Measurements from ENCODE around the gene HAPSTR1. TPM values are rescaled to one million over a fixed set of nuclear protein-coding genes. Genes with fewer than 3 reads are reported as not detected.

HAPSTR1 gene
- total RNA-seq, 2 donors from 2014 or later: 50.2 to 57.0 TPM

DNA sequence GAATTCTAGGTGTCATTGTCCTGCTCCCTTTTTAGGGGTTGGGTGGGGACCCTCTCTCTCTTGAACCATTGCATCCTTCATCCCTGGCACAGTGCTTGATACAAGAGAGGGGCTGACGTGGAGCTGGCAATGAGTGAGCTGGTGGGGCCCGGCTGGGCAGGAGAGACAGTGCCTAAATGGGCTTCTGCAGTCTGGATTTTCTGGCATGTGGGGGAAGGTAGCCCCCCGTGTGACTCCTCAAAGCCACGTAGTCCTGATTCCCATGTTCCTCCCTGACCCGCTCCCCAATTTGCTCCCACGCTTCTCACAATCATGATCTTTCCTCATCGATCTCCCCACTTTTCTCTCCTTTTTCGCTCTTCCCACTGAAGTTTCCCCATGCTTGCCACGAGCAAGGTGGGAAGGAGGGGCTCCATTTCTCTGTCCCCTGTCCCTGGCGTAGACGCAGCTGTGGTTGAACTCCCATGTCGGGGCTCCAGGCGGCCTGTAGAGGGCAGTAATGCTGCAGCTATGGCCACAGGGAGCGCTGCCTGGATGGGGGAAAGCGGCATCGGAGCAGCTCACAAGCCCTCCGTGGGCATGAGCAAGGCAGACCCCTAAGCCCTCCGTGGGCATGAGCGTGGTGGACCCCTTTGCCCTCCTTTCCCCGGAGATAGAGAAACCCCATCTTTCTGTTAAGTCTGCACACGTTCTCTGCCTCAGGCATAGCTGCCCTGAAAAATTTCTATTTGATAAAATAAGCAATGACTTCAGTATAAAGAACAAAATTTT lies 47.5 kb downstream of the HAPSTR1 start:
- Histone ChIP-seq H3K27ac (no peak overlapping the region), H3K9ac (ENCODE audit: low read depth in 2 of 2, low read length in 2 of 2) (no peak overlapping the region), H3K4me1 (no peaks in the 10 kb centered on the region), H3K4me3 (no peak overlapping the region), H3K27me3 (no peaks in the 10 kb centered on the region), H3K9me3 (no peaks in the 10 kb centered on the region), H3K36me3 (no peaks in the 10 kb centered on the region)
- peak; percentile 72 for DNase-seq
- TF ChIP-seq, protein P1, sequence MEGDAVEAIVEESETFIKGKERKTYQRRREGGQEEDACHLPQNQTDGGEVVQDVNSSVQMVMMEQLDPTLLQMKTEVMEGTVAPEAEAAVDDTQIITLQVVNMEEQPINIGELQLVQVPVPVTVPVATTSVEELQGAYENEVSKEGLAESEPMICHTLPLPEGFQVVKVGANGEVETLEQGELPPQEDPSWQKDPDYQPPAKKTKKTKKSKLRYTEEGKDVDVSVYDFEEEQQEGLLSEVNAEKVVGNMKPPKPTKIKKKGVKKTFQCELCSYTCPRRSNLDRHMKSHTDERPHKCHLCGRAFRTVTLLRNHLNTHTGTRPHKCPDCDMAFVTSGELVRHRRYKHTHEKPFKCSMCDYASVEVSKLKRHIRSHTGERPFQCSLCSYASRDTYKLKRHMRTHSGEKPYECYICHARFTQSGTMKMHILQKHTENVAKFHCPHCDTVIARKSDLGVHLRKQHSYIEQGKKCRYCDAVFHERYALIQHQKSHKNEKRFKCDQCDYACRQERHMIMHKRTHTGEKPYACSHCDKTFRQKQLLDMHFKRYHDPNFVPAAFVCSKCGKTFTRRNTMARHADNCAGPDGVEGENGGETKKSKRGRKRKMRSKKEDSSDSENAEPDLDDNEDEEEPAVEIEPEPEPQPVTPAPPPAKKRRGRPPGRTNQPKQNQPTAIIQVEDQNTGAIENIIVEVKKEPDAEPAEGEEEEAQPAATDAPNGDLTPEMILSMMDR (IDR thresholded peaks at IDR 0.05): peak; percentile 81
- intact Hi-C loops (cut with DNase I): no loop called here

DNA sequence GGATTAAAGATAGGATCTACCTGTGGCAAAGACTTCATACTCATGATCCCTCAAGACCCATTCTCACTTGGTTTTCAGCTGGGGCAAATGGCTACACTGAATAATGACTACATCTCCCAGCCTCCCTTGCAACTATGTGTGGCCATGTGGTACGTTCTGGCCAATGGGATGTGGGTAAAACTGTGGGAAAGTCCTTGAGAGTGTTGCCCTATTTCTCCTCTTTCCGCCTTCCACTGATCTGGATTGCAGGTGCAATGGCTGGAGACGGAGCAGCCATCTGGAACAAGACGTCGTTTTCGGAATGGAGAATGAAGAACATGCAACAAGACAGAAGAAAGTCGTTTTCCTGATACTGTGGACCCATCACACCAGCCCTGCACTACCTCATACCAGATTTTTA lies 48.5 kb downstream of the HAPSTR1 start:
- Histone ChIP-seq H3K9me3 (no peaks in the 10 kb centered on the region), H3K9ac (ENCODE audit: low read depth in 2 of 2, low read length in 2 of 2) (no peak overlapping the region), H3K27ac (no peak overlapping the region), H3K27me3 (no peaks in the 10 kb centered on the region), H3K36me3 (no peaks in the 10 kb centered on the region), H3K4me3 (no peak overlapping the region), H3K4me1 (no peaks in the 10 kb centered on the region)
- DNase-seq: no peak
- TF ChIP-seq, protein P1 (IDR thresholded peaks at IDR 0.05): no peak
- intact Hi-C loops (cut with DNase I): no loop called here

Other genes starting within 250 kb of the HAPSTR1 start
- gene CARHSP1, start 222.6 kb upstream of the HAPSTR1 start, total RNA-seq: 10 to 100 TPM; 75.7 to 77.9 TPM
- not detected for gene LITAFD, start 209.3 kb upstream of the HAPSTR1 start, total RNA-seq
- 100 to 1,000 TPM; 147 to 176 TPM for gene USP7, start 127.7 kb upstream of the HAPSTR1 start, total RNA-seq

Data from colonic mucosa (tissue), 4 donors.